ENCODE data around the gene PNPO. TPM values are rescaled to one million over a fixed set of nuclear protein-coding genes. Genes with fewer than 3 reads are reported as not detected.
"Not testable (repeated sequence)": the region's sequence is repeated elsewhere in the genome, so short reads cannot be mapped to it uniquely, and the experiment has no call there.

PNPO gene
- total and polyA plus RNA-seq, 2 of the 13 experiments (the other 11 are each of a cell fraction or from before 2014, with no cell fraction given): 47.9 to 63.3 TPM

DNA sequence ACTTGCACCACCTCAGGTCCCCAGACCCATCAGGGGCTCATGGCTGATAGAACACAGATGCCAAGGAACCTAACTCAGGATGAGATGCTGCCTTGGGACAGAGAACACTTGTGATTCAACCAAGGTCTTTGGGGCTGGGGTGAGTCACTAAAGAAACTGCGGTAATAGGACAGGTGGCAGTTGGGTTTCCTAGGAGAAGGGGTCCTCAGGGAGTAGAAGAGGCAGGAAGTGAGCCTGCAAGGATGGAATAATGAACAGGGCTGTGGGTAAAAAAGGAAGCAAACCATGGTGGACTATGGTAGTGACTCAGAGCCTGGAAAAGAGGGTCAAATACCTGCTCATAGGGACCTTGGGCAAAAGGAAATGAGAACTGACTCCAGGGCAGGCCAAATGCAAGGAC, 6.5 kb upstream of the PNPO start (continued):
- no peak for TF ChIP-seq ZNF335 (CRISPR knock-in tag; IDR thresholded peaks at IDR 0.05)
- TF ChIP-seq HMG20B (CRISPR knock-in tag; conservative IDR thresholded peaks at IDR 0.05): no peak
- TF ChIP-seq ZNF10 (CRISPR knock-in tag; IDR thresholded peaks at IDR 0.05; ENCODE audit: borderline replicate concordance, low read depth): no peak
- no peak for TF ChIP-seq SMYD3 (CRISPR knock-in tag; IDR thresholded peaks at IDR 0.05)

DNA sequence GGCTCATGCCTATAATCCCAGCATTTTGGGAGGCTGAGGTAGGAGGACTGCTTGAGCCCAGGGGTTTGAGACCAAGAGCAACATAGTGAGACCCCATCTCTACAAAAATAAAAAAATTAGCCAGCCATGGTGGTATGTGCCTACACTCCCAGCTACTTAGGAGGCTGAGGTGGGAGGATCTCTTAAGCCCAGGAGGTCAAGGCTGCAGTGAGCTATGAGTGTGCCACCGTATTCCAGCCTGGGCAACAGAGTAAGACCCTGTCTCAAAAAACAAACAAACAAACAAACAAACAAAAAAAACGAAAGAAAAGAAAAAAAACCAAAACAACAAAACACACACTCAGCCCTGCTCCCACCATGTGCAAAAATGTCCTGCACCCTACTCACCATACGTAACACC, 5.9 kb upstream of the PNPO start:
- H3K27me3 ChIP-seq (ENCODE audit: control insufficient read depth in 1 of 2, insufficient read depth in 2 of 2, low read length in 2 of 2); H3K27ac ChIP-seq (ENCODE audit: extremely low read length, insufficient read depth, low read length); H3K4me3 ChIP-seq (replicated peaks in 1 of 3; ENCODE audit: insufficient read depth in 1 of 3, low read depth in 2 of 3, low read length in 3 of 3); H3K36me3 ChIP-seq (replicated peaks in 1 of 2; ENCODE audit: control insufficient read depth in 1 of 2, insufficient read depth in 2 of 2, low read length in 2 of 2); CTCF ChIA-PET (ENCODE audit: low intra/inter-chr PET ratio, low total read pairs); in situ Hi-C loops (cut with HindIII; ENCODE audit: extremely low pct_ligation_motif_present, low pct_unique_long_range_greater_than_20kb); H2AFZ ChIP-seq (ENCODE audit: low read length); FAIRE-seq; BruUV-seq (replicated peaks); ATAC-seq; H4K20me1 ChIP-seq (ENCODE audit: insufficient read depth, low read length); H3K9ac ChIP-seq (ENCODE audit: insufficient read depth, low read depth, low read length); intact Hi-C loops (cut with micrococcal nuclease; ENCODE audit: unreplicated experiment); H3K9me3 ChIP-seq (ENCODE audit: low read length); DNase-seq (ENCODE audit: low spot score); H3K79me2 ChIP-seq (ENCODE audit: insufficient read depth, low read length): not testable (repeated sequence)
- 63% methylated on average over 3 of the region's 3 CpGs for WGBS (ENCODE audit: low lambda C conversion rate)
- TF ChIP-seq, protein P1, sequence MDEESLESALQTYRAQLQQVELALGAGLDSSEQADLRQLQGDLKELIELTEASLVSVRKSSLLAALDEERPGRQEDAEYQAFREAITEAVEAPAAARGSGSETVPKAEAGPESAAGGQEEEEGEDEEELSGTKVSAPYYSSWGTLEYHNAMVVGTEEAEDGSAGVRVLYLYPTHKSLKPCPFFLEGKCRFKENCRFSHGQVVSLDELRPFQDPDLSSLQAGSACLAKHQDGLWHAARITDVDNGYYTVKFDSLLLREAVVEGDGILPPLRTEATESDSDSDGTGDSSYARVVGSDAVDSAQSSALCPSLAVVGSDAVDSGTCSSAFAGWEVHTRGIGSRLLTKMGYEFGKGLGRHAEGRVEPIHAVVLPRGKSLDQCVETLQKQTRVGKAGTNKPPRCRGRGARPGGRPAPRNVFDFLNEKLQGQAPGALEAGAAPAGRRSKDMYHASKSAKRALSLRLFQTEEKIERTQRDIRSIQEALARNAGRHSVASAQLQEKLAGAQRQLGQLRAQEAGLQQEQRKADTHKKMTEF (CRISPR knock-in tag; IDR thresholded peaks at IDR 0.05): 0 out of 2 replicates have a peak, but pooled peaks have one; percentile 24
- TF ChIP-seq, protein P2, sequence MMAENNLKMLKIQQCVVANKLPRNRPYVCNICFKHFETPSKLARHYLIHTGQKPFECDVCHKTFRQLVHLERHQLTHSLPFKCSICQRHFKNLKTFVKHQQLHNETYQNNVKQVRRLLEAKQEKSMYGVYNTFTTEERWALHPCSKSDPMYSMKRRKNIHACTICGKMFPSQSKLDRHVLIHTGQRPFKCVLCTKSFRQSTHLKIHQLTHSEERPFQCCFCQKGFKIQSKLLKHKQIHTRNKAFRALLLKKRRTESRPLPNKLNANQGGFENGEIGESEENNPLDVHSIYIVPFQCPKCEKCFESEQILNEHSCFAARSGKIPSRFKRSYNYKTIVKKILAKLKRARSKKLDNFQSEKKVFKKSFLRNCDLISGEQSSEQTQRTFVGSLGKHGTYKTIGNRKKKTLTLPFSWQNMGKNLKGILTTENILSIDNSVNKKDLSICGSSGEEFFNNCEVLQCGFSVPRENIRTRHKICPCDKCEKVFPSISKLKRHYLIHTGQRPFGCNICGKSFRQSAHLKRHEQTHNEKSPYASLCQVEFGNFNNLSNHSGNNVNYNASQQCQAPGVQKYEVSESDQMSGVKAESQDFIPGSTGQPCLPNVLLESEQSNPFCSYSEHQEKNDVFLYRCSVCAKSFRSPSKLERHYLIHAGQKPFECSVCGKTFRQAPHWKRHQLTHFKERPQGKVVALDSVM (CRISPR knock-in tag; IDR thresholded peaks at IDR 0.05): peak; percentile 88
- TF ChIP-seq ZMYM3 (CRISPR knock-in tag; IDR thresholded peaks at IDR 0.05): 0 out of 2 replicates have a peak, but pooled peaks have one; percentile 52
- peak; percentile 50; the same call in 1 of the 2 replicates for TF ChIP-seq ZNF121 (CRISPR knock-in tag; IDR thresholded peaks at IDR 0.05)
- H3K4me2 ChIP-seq (ENCODE audit: low read depth, low read length): peak overlapping the region; percentile 28; the same call in 1 of the 2 replicates
- peaks cover 68% of the 10 kb centered on the region for H3K4me1 ChIP-seq (ENCODE audit: insufficient read depth, low read length)
- POLR2A ChIA-PET: interaction anchor here (1.8 kb wide), 1 partner anchor 40 kb away, joined by 6 read pairs; the partner anchor contains the start of gene SP2
